ENCODE measurements around the gene ETFRF1. TPM values are rescaled to one million over a fixed set of nuclear protein-coding genes. Genes with fewer than 3 reads are reported as not detected.

The ETFRF1 gene
- total RNA-seq, 1 experiment from 2014 or later = 16.9 TPM

DNA sequence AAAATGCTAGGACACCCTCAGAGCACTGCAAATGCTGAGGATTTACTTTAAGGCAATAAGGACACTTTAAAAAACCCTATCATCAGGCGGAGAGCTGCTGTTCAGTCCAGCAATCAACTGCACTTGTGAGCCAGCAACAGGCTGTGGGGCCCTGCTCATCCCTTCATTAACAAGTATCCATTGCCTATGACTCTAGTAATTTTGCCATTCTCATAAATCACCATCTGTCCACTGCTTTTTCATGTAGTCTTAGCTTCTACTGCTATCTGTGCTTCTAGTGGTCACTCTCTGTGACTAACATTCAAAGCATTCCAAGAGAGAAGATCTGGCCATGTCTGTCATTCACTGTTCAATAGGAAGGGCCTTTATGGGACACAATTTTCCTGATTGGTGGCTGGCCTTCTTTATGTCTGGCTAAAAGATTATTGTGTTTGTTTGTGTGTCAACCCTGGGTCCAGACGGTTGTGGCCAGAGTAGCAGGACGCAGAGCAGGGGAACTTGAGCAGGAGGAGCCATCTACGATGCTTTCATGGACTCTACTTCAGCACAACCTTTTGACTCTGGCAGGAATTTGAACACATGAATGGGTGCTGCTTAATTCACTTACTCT is 59.3 kb downstream of the ETFRF1 start:
- no peak for DNase-seq (ENCODE audit: low read depth)
- in situ Hi-C loops (cut with HindIII; ENCODE audit: low pct_unique_long_range_greater_than_20kb, low sequenced_read_pairs) = no loop called here

Other genes with a start within 250 kb of the ETFRF1 start
- gene BCAT1, start 246.1 kb upstream of the ETFRF1 start, total RNA-seq (2014; rRNA removed; shearing (Covaris generic); ENCODE audit: low replicate concordance) = not detected in 2 replicates
- 0.61 TPM in 1 of 2 replicates, not detected in the other for gene DNAI7, start 77 bp upstream of the ETFRF1 start, total RNA-seq (2014; rRNA removed; shearing (Covaris generic); ENCODE audit: low replicate concordance)
- 3.3 and 6.9 TPM in 2 replicates for gene KRAS, start 55.7 kb downstream of the ETFRF1 start, total RNA-seq (2014; rRNA removed; shearing (Covaris generic); ENCODE audit: low replicate concordance)